Activated CD8-positive, alpha-beta T cell treated with anti-CD3 and anti-CD28 coated beads for 36 hours (primary cell): ENCODE results near the gene CACNA2D2. TPM values are rescaled to one million over a fixed set of nuclear protein-coding genes. Genes with fewer than 3 reads are reported as not detected.

ENCODE experiments used
- ATAC-seq: fragments of 200-7000 bp; cut with Tn5 transposase; one replicate; pipeline ENCODE4 v1.10.0; 2021; ENCODE audit warnings: mild to moderate bottlenecking, moderate library complexity
- CTCF ChIA-PET: fragments of 350-600 bp; sonication (Branson Sonifier 250); formaldehyde crosslinking; loops from one replicate; lab custom pipeline; 2021; ENCODE audit warnings: antibody characterized with exemption; lab: Charles Lee
- POLR2A ChIA-PET: fragments of 350-600 bp; sonication (Branson Sonifier 250); formaldehyde crosslinking; loops from one replicate; lab custom pipeline; 2021; ENCODE audit warnings: antibody characterized with exemption; lab: Charles Lee
- DNase-seq: peaks from one replicate; pipeline ENCODE4 v3.0.0-alpha.2; 2020
- H3K27ac Mint-ChIP-seq: one replicate; pipeline ENCODE4 v1.8.0; 2021; ENCODE audit warnings: mild to moderate bottlenecking, mixed read lengths
- H3K27me3 Mint-ChIP-seq: one replicate; pipeline ENCODE4 v1.8.0; 2021; ENCODE audit warnings: mixed read lengths
- H3K36me3 Mint-ChIP-seq: one replicate; pipeline ENCODE4 v1.8.0; 2021; ENCODE audit warnings: low read depth, mixed read lengths
- H3K4me1 Mint-ChIP-seq: one replicate; pipeline ENCODE4 v1.8.0; 2021; ENCODE audit warnings: low read depth, mixed read lengths
- H3K4me3 Mint-ChIP-seq: one replicate; pipeline ENCODE4 v1.8.0; 2021; ENCODE audit warnings: mild to moderate bottlenecking, moderate library complexity, mixed read lengths
- H3K9me3 Mint-ChIP-seq: one replicate; pipeline ENCODE4 v1.8.0; 2021; ENCODE audit warnings: mixed read lengths
- CTCF ChIP-seq: fragments of 200-600 bp; IDR thresholded peaks from one replicate; pipeline ENCODE4 v1.8.0; 2022; ENCODE audit warnings: antibody characterized with exemption, mild to moderate bottlenecking
- intact Hi-C: fragments of 100-400 bp; cut with micrococcal nuclease; formaldehyde crosslinking; loops from one replicate; pipeline ENCODE4 v1.10.0; 2022
- total RNA-seq, 2 experiments: library from RNA; stranded (reverse); gene quantifications; one replicate each; pipeline ENCODE4 v1.2.3, GENCODE V29; 2021

The CACNA2D2 gene
- total RNA-seq, 2 experiments from 2014 or later = 1.6 to 2.1 TPM

- no peaks in the 10 kb centered on the region for H3K27me3 Mint-ChIP-seq
- no peak overlapping the region for H3K4me3 Mint-ChIP-seq
- H3K4me1 Mint-ChIP-seq = no peaks in the 10 kb centered on the region
- no peak for TF ChIP-seq CTCF
- ATAC-seq (no peak), DNase-seq (no peak)
- H3K27ac Mint-ChIP-seq = no peak overlapping the region
- ChIA-PET POLR2A (no interaction called here), CTCF (interaction anchor here (1.0 to 5.0 kb wide), 4 partner anchors 10 to 191 kb away, joined by 3 to 63 read pairs (median 26); partner anchors contain the start of genes CYB561D2, NPRL2 and ZMYND10)
- intact Hi-C loops = loop anchor here (2.0 kb wide), 1 partner anchor 103 kb away; no protein-coding TSS in a partner anchor
- no peaks in the 10 kb centered on the region for H3K36me3 Mint-ChIP-seq
- no peaks in the 10 kb centered on the region for H3K9me3 Mint-ChIP-seq
Observed at GRCh38 chr3:50539356-50540286, 36.2 kb upstream of the CACNA2D2 start.

- no peak overlapping the region for H3K27ac Mint-ChIP-seq
Observed at GRCh38 chr3:50537421-50538129, 34.1 kb upstream of the CACNA2D2 start.

GRCh38 chr3:50536471-50537180 is 33.2 kb upstream of the CACNA2D2 start:
- Mint-ChIP-seq H3K36me3 (no peaks in the 10 kb centered on the region), H3K27me3 (no peaks in the 10 kb centered on the region), H3K27ac (no peak overlapping the region), H3K4me1 (no peaks in the 10 kb centered on the region), H3K4me3 (no peak overlapping the region), H3K9me3 (no peaks in the 10 kb centered on the region)
- POLR2A ChIA-PET = no interaction called here
- CTCF ChIA-PET = interaction anchor here (1.3 to 1.5 kb wide), 2 partner anchors 100 to 189 kb away, joined by 4 read pairs; no protein-coding TSS in a partner anchor
- intact Hi-C loops = no loop called here
- ATAC-seq (no peak), DNase-seq (no peak)
- TF ChIP-seq CTCF = no peak

More at GRCh38 chr3:50537421-50538129, 34.1 kb upstream of the CACNA2D2 start:
- intact Hi-C loops = no loop called here
- POLR2A ChIA-PET = no interaction called here
- no peak for DNase-seq
- Mint-ChIP-seq H3K4me3 (no peak overlapping the region), H3K27me3 (no peaks in the 10 kb centered on the region), H3K36me3 (no peaks in the 10 kb centered on the region), H3K4me1 (no peaks in the 10 kb centered on the region), H3K9me3 (no peaks in the 10 kb centered on the region)
- CTCF ChIA-PET = interaction anchor here (0.6 to 1.3 kb wide), 3 partner anchors 12 to 190 kb away, joined by 3 to 4 read pairs (median 3); partner anchors contain the start of gene CACNA2D2
- no peak for ATAC-seq
- TF ChIP-seq CTCF = no peak

GRCh38 chr3:50534681-50535330 is 31.4 kb upstream of the CACNA2D2 start:
- H3K27ac Mint-ChIP-seq = no peak overlapping the region
- intact Hi-C loops = no loop called here
- POLR2A ChIA-PET = interaction anchor here (1.2 kb wide), 1 partner anchor 13 kb away, joined by 5 read pairs; no protein-coding TSS in a partner anchor
- no peaks in the 10 kb centered on the region for H3K36me3 Mint-ChIP-seq
- no peaks in the 10 kb centered on the region for H3K9me3 Mint-ChIP-seq
- peaks cover 5% of the 10 kb centered on the region for H3K27me3 Mint-ChIP-seq
- ATAC-seq (no peak), DNase-seq (no peak)
- no peaks in the 10 kb centered on the region for H3K4me1 Mint-ChIP-seq
- TF ChIP-seq CTCF = no peak
- H3K4me3 Mint-ChIP-seq = no peak overlapping the region
- CTCF ChIA-PET = interaction anchor here (0.9 to 1.7 kb wide), 3 partner anchors 8 to 98 kb away, joined by 3 to 7 read pairs (median 4); no protein-coding TSS in a partner anchor
